ENCODE data around the gene GGTLC1.
"Not testable (repeated sequence)": the region's sequence is repeated elsewhere in the genome, so short reads cannot be mapped to it uniquely, and the experiment has no call there.

The GGTLC1 gene

DNA sequence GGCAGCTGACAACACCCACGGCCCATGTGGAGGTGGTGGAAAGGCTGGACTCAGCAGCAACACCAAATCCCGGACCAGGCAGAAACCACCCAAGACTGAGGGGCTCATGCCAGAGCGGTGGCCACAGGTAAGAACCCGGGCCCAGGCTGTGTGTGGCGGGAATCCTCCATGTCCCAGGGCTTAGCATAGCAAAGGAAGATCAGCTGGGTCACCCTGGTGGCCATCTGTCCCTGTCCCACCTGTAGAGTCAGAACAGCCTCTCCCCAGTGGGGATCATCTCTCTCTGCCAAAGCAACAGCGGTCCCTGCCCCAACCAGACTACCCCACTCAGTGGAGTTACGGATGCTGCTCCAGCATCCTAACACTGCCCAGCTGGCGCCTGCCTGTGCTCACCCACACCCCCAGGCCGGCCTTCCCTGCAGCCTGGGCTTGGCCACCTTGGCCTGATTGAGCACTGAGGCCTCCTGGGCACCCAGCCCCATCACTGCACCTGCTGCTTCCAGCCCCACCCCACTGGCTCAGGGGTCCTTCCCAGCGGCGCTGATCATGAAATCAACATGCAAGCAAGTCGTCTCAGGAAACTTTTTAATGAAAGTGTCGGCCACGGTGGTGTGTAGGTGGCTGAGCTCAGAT lies 5.5 kb upstream of the GGTLC1 start:
- not testable (repeated sequence) for DNase-seq

DNA sequence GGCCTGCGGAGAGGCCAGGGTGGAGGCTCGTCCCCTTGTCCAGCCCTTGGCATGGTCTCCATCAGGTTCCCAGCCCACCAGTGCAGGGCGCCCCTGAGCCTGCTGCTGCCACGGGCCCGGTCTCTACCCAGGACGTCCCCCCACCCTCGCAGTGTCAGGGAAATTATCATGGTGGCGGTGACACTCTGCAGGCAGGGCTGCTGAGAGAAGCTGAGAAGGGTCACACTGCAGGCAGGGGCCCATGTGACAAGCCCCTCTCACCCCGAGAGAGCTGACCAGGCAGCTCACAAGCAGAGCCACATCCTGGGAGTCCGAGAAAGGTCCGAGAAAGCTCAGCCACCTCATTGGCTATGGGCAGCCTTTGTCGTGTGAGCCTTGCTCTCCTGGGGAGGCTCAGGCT lies 4.9 kb upstream of the GGTLC1 start:
- not testable (repeated sequence) for DNase-seq

DNA sequence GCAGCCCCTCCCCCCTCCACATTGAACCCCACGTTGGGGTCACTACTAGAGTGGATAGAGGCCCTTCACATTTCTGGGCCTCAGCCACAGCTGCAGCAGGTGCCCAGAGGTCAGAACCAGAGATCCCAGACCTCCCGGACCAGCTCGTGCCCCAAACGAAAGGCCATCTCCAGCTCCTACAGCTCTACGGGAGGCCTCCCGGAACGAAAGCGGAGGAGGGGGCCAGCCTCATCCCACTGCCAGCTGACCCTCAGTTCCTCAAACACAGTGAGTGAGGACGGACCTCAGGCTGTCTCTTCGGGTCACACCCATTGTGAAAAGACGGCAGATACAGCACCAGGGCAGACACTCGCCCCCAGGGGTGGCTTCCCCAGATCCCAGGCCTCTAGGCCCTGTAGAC lies 1.7 kb upstream of the GGTLC1 start:
- not testable (repeated sequence) for DNase-seq

DNA sequence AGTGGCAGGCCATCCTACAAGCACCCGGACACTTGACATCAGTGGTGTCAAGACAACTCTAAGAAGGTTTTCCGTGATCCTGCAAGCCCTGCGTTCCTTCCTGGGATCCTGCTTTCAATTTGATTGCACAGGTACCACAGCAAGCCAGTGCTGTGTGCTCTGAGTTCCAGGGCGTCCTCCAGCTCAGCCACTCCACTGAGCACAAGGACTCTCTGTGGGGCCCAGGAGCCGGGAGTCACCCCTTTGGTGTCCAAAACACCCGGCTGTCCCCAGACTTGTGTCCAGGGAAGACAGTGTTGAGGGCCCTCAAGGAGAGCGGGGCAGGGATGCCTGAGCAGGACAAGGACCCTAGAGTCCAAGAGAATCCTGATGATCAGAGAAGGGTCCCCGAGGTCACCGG lies 387 bp upstream of the GGTLC1 start:
- not testable (repeated sequence) for DNase-seq

DNA sequence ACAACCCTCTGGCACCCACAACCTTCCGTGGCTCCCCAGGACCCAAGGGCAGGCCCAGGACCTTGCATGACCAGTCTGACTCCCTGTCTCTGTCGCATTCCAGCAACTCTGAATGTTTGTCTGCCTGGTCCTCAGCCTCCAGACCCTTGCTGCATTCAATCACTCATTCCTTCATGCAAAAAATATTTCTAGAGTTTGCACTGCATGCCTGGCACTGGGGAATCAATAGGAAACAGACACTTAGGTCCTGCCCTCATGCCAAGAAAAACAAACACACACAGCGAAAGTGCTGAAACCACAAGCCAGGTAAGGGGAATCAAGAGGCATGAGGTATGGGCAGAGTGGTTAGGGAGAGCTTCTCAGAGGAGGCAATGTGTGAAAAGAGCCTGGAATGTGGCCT lies 1.9 kb downstream of the GGTLC1 start:
- DNase-seq: not testable (repeated sequence)

DNA sequence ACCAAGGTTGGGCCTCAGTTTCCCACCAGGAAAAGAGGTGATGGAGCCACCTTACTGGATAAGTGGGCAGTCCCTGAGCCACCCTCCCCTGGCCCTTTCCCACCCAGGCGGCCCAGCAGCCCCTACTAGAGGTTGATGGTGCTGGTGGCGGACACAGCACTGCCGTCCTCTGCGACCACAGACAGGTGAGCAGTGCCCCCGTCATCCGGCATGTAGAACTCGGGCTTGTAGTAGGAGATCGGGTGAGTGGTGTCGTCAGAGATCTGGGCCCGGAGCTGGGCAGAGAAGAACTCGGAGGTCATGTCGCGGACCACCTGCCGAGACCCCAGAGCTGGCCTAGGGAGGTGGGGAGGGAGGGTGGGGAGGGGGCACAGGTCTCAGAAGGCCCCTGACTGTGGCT lies 2.3 kb downstream of the GGTLC1 start:
- DNase-seq: not testable (repeated sequence)

DNA sequence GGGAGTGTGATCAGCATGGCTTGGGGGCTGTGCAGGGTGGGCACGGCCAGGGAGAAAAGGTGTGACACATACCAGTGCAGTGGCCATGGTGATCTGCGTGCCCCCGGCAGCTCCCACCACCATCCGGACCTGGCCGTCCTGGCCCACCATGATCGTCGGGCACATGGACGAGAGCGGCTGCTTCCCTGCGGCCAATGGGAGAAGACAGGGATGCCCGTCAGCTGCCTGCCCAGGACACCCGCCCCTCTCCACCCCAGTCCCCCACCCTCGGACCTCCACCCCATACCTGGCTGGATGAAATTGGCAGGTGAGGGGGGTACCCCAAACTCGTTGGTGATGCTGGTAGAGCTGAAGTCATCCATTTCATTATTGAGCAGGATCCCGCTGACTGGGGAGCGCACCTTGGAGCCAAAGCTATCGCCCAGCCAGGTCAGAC lies 2.8 kb downstream of the GGTLC1 start:
- DNase-seq: not testable (repeated sequence)

DNA sequence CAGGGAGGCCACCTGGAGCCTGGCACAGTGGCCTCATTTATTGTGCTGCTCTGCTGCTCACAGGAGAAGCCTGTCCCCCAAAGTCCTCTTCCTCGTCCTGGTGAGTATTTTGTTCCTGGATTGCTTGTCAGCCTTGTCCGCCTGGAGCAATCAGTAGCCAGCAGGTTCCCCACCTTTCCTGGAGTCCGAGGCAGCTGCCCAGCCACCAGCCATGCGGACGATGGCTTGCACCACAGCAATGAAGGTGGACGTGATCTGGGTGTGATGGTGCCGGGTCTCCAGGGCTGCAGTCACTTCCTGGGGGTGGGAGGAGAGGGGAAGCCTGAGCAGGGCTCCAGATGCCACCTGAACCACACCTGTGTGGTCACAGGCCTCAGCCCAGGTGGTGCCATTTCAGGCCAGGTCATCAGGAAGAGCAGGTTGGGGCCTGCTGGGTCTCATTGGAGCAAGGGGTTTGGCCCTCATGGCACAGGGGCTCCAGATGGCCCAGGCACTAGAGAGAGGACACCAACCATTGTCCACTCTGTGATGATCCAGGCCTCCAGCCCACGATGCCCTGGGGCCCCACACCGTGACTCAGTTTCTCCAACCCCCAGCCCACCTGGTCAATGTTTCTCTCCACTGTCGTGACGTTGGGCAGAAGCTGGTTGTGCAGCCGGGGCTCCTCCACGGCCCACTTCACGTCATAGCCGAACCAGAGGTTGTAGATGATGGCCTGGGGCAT lies 3.4 kb downstream of the GGTLC1 start:
- DNase-seq: not testable (repeated sequence)

DNA sequence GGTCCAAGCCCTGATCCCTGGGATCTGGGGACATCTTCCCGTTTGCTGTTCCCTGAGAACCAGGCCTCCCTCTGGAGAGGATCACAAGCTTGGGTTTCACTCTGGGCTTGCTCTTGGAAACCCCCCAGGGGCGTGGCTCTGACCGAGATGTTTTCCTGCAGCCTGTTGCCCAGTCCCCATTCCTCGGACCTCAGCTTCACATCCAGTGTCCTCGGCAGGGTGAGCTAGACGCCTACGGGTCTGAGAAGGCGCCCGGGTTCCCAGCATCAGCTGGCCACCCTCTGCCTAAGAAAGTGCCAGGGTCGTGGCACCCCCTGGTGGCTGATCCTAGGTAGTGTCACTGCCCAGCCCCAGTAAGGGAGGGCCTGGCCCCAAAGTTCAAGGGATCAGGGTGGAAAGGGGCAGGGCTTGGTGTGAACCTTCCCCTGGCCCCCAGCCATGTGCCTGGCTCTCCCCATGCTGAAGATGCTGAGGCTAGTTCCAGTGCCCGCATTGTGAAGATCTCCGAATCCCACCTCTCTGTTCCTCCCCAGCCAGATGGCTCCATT lies 4.0 kb downstream of the GGTLC1 start:
- not testable (repeated sequence) for DNase-seq

DNA sequence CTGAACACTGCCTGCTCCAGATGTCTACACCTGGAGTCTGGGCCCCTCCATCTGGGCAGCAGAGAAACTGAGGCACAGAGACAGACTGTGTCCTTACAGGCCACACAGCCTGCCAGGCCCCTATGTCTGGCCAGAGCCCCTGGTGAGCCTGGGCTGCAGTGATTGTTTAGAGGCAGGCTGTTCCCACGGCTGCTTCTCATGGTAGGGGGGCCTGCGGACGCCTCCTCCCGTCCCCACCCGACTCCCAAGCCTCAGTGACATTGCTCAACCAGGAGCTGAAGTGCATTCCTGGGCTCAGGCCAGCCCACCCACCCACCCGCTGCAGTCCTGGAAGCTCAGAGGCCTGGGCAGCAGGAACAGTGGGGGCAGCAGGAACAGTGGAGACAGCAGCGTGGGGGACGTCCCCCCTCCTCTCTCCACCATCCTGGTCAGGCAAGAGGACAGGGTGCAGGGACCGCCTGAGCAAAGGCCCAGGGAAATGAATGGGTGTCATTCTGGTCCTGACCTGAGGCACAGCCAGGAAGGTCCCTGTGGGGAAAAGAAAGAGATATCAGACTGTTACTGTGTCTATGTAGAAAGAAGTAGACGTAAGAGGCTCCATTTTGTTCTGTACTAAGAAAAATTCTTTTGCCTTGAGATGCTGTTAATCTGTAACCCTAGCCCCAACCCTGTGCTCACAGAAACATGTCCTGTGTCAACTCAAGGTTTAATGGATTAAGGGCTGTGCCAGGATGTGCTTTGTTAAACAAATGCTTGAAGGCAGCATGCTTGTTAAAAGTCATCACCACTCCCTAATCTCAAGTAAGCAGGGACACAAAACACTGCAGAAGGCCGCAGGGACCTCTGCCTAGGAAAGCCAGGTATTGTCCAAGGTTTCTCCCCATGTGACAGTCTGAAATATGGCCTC lies 6.2 kb downstream of the GGTLC1 start:
- not testable (repeated sequence) for DNase-seq

DNA sequence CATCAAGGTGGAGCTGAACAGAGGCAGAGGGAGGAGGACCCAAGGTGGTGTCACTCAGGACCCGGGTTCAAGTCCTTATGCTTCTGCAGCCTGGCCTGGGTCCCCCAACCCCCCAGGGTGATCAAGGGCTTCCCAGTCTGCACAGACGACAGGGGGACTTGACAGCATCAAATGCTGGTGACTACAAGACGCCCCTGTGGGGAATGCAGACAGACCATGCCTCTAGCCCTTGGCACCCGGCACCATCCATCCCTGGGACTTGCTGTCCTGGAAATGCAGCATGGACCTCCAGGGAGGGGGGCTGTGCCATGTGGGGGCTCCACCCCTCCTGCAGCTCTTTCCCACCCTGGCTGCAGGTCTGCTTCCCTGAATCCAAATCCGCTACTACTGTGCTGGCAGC lies 7.1 kb downstream of the GGTLC1 start:
- DNase-seq: not testable (repeated sequence)

DNA sequence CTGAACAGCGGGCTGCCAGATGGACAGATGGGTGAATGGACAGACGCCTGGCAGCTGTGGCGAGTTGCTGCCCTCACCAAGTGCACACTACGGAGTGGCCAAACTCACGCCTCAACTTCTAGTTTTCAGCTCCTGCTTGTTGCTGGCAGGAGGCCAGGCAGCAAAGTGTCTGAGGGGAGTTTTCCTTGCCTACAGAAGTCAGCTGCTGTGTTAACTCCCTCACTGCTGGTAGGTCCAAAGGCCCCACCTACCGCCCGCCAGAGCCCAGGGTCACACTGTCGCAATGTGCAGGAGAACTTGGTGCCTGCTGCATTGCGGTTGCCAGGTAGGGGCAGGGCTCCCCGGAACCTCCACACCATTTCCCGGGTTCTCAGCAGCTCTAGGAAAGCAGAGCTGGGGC lies 7.6 kb downstream of the GGTLC1 start:
- DNase-seq: not testable (repeated sequence)

DNA sequence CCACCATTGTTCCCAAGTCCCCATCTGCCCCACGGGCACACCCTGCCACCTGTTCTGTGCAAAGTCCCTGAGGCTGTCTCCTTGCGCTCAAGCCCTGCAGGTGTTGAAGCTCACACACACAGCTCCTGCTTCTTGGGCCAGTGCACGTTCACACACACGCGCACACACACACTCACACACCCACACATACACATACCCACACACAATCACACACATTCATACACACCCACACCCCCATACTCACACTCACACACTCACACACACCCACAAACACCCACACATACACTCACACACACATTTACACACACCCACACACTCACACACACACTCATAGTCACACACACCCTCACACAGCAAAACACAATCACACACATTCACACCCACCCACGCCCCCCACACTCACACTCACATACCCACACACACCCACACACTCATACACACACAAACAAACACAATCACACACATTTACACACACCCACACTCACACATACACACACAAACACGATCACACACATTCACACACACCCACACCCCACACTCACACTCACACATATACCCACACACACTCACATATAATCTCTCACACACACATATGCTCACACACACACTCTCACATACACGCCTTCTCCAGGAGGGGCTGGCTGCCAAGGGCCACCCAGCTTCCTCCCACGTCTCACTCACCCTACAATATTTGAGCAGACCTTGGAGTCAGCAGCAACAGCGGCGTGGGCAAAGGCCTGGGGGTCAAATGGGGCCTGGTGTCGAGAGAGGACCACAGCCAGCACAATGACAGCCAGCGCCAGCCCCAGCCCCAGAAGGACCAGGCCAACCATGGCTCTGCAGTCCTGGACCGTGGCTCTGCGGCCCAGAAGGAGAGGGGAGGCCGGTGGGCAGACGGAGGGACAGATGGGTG lies 8.4 kb downstream of the GGTLC1 start:
- not testable (repeated sequence) for DNase-seq

DNA sequence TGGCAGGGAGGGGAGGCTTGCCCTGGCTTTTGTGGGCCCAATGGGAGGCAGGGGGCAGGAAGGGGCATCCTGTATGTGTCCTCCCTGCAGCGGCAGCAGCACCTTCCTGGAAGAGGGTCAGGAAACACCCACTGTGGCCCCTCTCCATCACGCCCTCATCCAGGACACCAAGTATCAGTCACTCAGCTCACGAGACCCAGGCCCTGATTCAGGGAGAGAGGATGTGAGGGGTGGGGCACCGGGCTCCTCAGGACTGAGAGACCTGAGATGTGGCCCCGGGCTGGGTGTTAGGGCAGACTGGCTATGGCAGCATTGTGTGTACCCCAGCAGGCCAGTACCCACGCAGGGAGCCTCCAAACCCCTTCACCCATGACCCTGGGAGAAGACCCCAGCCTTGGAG lies 9.2 kb downstream of the GGTLC1 start:
- not testable (repeated sequence) for DNase-seq

DNA sequence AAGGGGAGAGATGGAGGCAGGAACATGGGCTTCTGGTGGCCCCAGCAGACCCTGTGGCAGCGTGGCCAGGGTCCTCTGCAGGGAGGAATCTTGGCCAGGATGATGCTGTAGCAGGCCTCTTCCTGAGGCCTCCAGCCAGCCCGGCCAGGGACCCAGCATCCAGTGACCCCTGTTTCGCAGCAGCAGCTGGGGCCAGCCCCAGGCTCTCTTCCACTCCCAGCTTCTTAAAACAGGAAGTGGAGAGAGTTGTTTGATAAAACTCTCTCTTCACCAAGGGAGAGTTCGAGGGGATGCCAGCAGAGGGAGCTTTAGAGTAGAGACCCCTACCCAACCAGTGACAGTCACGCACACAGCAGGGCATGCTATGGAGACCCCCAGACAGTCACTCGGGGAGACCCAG lies 10.1 kb downstream of the GGTLC1 start:
- not testable (repeated sequence) for DNase-seq

DNA sequence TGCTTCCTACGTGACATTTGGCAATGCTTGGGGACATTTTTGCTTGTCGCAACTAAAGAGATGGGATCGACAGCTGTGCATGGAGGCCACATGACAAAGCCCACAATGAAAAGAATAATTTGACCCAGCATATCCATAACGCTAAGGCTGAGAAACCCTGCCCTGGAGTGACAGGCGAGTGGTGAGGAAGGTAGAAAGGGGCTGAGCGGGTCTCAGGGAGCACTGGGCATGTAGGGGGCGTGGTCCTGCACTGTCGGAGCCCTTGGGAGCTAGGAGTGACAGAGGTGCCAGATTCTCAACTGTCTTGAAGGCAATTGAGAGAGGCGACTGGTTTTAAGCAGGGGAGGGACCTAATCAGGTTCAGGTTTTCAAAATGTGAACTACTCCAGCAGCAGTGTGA lies 13.6 kb downstream of the GGTLC1 start:
- no peak for DNase-seq

DNA sequence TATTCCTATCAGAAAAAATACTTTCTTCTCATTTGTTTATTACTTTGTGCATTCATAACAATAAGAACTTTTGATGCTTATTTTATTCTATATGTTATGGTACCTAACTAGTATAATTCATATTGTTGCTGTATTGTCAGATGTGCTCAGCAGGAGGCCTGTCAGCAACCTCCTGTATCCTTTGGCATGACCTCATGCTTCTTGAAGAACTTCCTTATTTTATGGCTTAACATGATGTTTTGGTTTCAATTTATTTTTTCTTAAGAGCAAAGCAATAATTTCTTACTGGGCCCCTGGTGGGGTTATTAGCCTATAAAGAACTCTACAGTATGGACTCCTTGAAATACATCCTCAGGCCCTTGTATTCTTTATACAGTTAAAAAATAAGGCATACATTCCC lies 17.3 kb downstream of the GGTLC1 start:
- no peak for DNase-seq

DNA sequence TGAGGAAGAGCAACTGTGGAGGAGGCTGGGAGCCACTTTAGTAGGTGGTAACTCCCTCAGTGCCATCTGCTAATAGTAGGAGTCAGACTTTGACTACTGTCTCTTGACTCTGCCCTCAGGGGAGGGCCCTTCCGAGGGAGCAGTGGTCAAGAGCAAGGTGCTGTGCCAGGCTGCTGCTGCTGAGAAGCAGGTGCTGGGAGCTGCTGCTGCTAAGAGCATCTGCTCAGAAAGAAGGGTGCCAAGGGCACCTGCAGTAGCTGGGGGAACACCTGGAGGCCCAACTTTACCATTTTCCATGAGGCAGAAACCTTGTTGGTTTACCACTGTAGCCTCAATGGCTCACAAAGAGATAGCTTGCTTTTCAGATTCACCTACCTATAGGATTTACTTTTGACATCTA lies 18.5 kb downstream of the GGTLC1 start:
- DNase-seq: no peak

DNA sequence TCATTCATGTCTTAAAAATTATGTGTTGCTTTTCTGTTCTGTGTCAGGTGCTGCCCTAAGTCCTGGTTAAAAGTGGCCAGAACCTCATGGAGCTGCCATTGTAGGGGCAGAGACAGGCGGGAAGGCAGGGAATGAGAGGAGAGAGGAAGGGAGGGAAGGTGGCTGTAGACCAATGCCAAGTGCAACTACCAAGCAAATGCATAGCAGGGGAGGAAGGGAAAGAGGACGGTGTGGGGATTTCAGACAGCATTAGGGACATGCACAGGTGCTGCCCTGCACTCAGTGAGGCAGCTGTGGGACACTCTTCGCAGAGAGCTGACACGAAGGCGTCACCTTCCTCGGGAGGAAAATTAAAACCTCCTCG lies 21.0 kb downstream of the GGTLC1 start:
- DNase-seq: no peak

DNA sequence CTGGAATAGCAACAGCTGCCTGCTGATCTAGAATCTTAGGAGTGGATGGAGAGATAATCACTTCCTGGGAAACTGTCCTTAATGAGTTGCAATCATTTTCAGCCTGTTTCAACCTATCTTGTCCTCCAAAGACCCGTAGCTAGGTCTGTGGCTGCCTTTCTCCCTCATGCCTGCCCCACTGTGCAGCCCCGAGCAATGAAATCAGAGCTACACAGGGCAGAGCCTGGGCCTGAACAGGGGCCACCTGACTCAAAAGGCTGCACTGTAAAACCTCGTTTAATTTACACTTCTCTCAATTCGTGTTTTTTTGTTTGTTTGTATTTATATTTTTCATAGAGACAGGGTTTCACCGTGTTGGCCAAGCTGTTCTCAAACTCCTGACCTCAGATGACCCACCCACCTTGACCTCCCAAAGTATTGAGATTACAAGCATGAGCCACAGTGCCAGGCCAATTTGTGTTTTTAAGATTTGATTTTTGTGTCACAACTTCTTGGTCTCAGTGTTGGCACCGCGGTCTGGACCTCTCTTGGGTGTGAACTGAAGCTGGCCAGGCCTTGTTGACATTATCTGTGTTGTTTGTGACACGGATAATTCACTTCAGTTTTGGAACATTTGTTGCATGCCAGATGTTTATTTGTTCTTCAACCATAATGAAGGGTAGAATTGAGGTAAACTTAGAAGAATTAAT lies 21.5 kb downstream of the GGTLC1 start:
- DNase-seq: no peak

DNA sequence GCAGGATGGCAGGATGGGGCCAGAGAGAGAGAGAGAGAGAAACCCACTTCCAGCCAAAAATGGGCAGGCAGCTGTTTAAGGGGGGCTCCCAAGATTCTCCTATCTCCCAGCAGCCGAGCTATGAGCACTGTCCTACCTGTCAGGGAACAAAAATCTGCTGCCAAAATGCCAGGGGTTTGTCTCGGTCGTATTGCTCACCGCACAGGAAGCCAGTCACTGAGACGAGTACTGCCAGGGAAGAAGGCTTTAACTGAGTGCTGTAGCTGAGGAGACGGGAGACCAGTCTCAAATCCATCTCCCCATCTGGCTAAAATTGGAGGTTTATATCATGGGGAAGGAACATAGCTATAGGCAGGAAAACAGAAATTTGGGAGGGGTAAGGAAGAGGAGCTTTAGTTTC lies 22.3 kb downstream of the GGTLC1 start:
- no peak for DNase-seq
